HAP-1 (cell line): Measurements from ENCODE around the gene ORM2.

Experiments used
- DNase-seq, 2 experiments: peaks; one replicate each; pipeline ENCODE4 v3.0.0-alpha.2; 2016 to 2020; ENCODE audit warnings: low spot score in 2 of 2
- H3K27me3 ChIP-seq: fragments of 250-450 bp; sonication (Bioruptor Pico); 2 replicates; pipeline ENCODE4 v1.5.1; 2020; ENCODE audit warnings: low read depth, mild to moderate bottlenecking, moderate library complexity
- H3K36me3 ChIP-seq: fragments of 250-450 bp; sonication (Bioruptor Pico); replicated peaks from 2 replicates; pipeline ENCODE4 v1.5.1; 2020; ENCODE audit warnings: mild to moderate bottlenecking
- H3K4me1 ChIP-seq: fragments of 250-450 bp; sonication (Bioruptor Pico); 2 replicates; pipeline ENCODE4 v1.5.1; 2020; ENCODE audit warnings: mild to moderate bottlenecking
- H3K4me3 ChIP-seq: fragments of 250-450 bp; sonication (Bioruptor Pico); 2 replicates; pipeline ENCODE4 v1.5.1; 2020; ENCODE audit warnings: mild to moderate bottlenecking, moderate library complexity
- H3K9me3 ChIP-seq: fragments of 250-450 bp; sonication (Bioruptor Pico); 2 replicates; pipeline ENCODE4 v1.5.1; 2020; ENCODE audit warnings: mild to moderate bottlenecking, moderate library complexity
- in situ Hi-C: fragments of 300-500 bp; cut with MboI; formaldehyde crosslinking; loops from 3 replicates; pipeline ENCODE4 v1.14.3; 2020; ENCODE audit warnings: low sequenced_read_pairs, inconsistent platforms, mixed read lengths

The ORM2 gene

DNA sequence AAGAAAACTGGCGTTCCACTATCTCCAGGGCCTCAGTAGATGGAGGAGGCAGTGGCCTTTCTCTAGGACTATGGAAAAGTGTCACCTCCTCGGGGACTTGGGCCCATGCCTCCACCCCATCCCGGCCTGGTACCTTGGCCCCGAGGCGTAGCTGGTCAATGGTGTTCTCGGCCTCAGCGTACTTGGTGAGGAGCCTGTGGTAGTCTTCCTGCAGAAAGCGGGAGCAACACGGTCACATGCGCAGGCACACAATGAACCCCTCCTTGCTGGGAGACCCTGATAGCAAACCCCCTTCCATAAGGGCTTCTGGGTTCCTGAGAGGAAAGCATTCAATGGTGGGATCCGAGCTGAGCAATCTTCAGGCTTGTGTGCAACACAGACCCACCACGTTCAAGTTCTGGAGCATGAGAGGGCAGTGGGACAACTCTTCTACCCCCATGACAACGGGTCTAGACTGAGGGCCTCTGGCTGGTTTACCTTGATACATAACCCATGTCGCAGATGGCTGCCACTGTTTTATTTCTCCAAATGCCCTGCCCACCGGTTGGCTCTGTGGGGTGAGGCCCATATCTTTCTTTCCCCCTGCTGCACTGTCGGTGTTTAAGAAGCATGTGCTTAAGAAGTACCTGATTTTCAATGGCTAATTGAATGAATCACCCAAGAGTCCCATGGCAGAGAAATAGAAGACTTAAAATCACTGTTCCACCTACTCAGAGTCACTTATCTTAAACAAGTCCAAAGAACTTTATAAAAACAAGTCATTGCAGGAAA is 44.5 kb downstream of the ORM2 start:
- in situ Hi-C loops: no loop called here

DNA sequence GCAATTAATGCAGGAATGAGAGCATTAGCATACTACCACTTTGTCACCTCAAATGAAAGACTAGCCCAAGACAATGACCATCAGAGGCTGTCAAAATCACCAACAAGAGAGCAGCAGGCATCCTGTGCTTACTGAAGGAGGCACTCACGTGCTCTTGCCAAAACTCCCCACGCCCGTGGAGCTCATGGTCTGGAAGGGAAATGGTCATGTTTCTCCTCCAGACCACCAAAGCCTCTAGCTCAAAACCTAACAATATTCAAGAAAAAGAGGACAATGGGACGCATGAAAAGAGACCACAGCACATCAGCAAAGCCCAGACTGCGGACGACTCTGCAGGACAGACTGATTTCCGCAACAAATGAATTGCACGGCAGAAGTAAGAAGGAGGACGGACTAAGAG is 45.3 kb downstream of the ORM2 start:
- H3K4me3 ChIP-seq: no peak overlapping the region
- no peaks in the 10 kb centered on the region for H3K9me3 ChIP-seq
- in situ Hi-C loops: no loop called here
- no peaks in the 10 kb centered on the region for H3K27me3 ChIP-seq
- DNase-seq: no peak
- no peaks in the 10 kb centered on the region for H3K36me3 ChIP-seq
- H3K4me1 ChIP-seq: peaks cover 15% of the 10 kb centered on the region

More for the DNA sequence above, 44.5 kb downstream of the ORM2 start:
- no peaks in the 10 kb centered on the region for H3K27me3 ChIP-seq
- no peak overlapping the region for H3K4me3 ChIP-seq
- no peaks in the 10 kb centered on the region for H3K36me3 ChIP-seq
- H3K9me3 ChIP-seq: no peaks in the 10 kb centered on the region
- H3K4me1 ChIP-seq: peaks cover 20% of the 10 kb centered on the region
- no peak for DNase-seq

DNA sequence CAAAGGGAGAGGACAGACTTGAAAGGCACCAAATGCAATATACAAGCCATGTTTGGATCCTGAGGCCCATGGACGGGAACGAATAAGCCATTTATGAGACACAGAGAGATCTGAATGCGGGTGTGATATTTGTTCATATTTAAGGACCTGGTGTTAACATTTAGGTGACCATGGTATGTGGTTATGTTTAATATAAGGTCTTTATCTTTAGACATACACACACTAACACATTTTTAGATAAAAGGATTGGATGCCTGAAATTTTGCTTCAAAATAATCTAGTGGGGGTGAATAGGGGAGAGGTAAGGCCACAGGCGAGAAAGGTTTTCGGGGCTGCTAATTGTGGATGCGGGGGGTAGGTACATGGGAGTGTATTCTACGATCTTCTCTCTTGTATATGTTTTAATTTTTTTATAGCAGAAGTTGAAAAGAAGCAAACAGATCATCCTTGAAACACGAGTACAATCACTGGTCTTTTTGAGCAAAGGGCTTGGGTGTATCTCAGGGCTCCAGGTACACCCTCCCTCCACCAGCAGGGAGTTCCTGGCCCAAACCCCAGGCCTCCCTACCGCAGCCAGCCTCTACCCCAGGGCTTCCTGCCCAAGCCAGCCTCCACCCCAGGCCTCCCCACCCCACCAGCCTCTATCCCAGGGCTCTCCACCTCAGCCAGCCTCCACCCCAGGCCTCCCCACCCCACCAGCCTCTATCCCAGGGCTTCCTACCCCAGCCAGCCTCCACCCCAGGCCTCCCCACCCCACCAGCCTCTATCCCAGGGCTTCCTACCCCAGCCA is 45.9 kb downstream of the ORM2 start:
- Histone ChIP-seq H3K9me3 (no peaks in the 10 kb centered on the region), H3K4me3 (no peak overlapping the region), H3K36me3 (no peaks in the 10 kb centered on the region), H3K4me1 (peaks cover 8% of the 10 kb centered on the region), H3K27me3 (no peaks in the 10 kb centered on the region)
- DNase-seq: no peak
- in situ Hi-C loops: no loop called here

DNA sequence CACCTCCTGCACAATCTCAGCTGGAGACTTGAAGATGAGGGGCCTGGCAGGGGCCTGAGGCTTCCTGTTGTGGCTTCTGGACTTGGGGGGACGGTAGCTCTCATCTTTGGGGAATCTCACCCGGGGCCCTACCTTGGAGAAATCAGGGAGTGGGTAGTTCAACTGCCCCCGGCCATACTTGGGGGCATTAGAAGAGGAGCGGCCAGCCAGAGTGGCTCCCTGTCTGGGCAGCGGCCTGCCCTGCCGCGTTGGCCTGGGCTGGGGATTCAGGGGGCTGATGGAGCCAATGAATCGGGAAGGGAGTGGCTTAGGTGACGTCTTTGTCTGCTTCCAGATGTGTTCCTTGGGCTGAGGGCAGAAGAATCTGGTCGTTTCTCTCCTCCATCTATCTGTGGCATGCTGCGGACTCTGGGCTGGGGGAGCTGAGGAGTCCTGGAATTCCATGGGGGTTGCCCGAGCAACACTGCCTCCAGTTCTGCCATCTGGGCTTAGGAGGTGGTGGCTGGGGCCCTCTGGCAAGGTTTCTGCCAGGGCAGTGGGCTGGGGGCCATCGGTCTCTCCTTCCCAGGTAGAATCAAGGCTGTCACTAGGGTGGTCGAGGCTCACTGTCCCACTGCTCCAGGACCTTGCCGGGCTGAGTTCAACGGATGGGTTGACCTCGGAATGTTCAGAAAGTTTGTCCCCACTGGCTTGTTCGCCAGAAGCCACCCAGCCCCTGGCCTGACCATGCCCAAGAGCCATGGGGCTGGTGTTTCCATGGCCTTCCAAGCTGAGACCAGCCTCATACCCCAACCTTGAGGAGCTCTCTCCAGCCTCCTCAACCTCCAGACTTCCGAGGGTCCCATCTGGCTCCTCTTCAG is 47.1 kb downstream of the ORM2 start:
- DNase-seq: no peak
- Histone ChIP-seq H3K27me3 (no peaks in the 10 kb centered on the region), H3K9me3 (no peaks in the 10 kb centered on the region), H3K36me3 (no peaks in the 10 kb centered on the region), H3K4me3 (no peak overlapping the region), H3K4me1 (no peaks in the 10 kb centered on the region)
- in situ Hi-C loops: no loop called here

DNA sequence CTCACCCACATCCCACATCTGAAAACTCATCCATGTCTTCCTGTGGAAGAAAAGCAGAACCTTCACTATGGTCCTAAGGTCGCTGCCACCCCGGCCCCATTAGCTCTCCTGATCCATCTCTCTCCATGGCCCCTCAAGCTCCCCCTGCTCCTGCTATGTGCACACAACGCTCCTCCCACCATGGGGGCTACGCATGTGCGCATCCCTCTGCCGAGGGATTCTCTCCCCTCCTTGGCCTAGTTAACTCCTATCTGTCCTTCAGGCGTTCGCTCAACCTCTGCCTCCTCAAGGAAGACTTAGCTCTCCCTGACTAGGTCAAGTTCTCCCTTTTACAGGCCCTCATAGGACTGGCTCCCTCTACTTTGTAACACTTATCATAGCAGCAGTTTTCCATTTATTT is 48.3 kb downstream of the ORM2 start:
- in situ Hi-C loops: no loop called here
- no peak for DNase-seq
- Histone ChIP-seq H3K27me3 (no peaks in the 10 kb centered on the region), H3K9me3 (no peaks in the 10 kb centered on the region), H3K4me1 (no peaks in the 10 kb centered on the region), H3K36me3 (no peaks in the 10 kb centered on the region), H3K4me3 (no peak overlapping the region)

DNA sequence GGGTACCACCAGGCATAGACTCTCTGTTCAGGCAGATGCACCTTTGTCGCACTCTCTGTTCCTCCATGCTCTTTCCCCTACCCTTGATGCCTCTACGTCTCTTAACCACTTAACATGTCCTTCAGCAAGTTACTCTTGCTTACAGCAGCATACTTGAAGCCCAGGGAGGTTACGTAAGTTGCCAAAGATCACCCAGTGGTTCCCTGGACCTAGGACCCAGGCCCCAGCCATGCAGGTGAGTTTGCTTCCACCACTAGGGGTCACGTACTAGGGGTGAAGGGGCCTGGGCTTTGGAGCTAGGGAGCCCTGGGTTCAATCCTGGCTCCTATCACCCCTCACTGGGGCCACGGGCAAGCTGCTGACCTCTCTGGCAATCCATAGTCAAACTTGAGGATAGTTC is 49.2 kb downstream of the ORM2 start:
- Histone ChIP-seq H3K9me3 (no peaks in the 10 kb centered on the region), H3K36me3 (no peaks in the 10 kb centered on the region), H3K4me1 (no peaks in the 10 kb centered on the region), H3K27me3 (no peaks in the 10 kb centered on the region), H3K4me3 (no peak overlapping the region)
- in situ Hi-C loops: no loop called here
- DNase-seq: no peak
